Psoas muscle (tissue), 7 donors: ENCODE measurements around the gene MTCL3.

Experiments
- ATAC-seq, 4 donors: fragments of 200-7000 bp; cut with Tn5 transposase; one replicate each; pipeline ENCODE4 v1.9.1; 2020; ENCODE audit warnings: moderate library complexity in 3 of 4, mild to moderate bottlenecking in 2 of 4
- DNase-seq, 2 donors: peaks; one replicate each; pipeline ENCODE4 v3.0.0-alpha.2; 2020
- H3K27ac ChIP-seq: fragments of 200-600 bp; one replicate; pipeline ENCODE4 v1.8.0; 2022
- H3K27me3 ChIP-seq, 3 donors: fragments of 200-600 bp in 1 of 3; one replicate each; pipeline versions ENCODE4 v1.6.1 to v1.8.0; 2013 to 2022; ENCODE audit warnings: low read length in 2 of 3, mild to moderate bottlenecking in 2 of 3, moderate library complexity in 1 of 3; ENCODE audit not compliant: insufficient read depth in 3 of 3
- H3K36me3 ChIP-seq, 2 donors: fragments of 200-600 bp in 1 of 2; one replicate each; pipeline versions ENCODE4 v1.6.1 to v1.8.0; 2013 to 2022; ENCODE audit warnings: low read depth in 1 of 2, mild to moderate bottlenecking in 1 of 2, moderate library complexity in 1 of 2; ENCODE audit not compliant: insufficient read depth in 1 of 2
- H3K4me1 ChIP-seq: fragments of 200-600 bp; one replicate; pipeline ENCODE4 v1.8.0; 2022
- H3K4me3 ChIP-seq: fragments of 200-600 bp; one replicate; pipeline ENCODE4 v1.8.0; 2022; ENCODE audit warnings: mild to moderate bottlenecking
- H3K9me3 ChIP-seq: fragments of 200-600 bp; one replicate; pipeline ENCODE4 v1.8.0; 2022
- WGBS, 3 donors: extraction: QIAGEN DNeasy Blood & Tissue Kit; methylation state at CpG; one replicate each; pipeline versions ENCODE4 v1.1.6 to v1.1.7; 2013; 5-methylcytosine and 5-hydroxymethylcytosine counted together
- intact Hi-C, 2 donors: fragments of 100-400 bp; cut with DNase I; formaldehyde crosslinking; loops; one replicate each; pipeline versions ENCODE4 v1.11.0 to v1.14.2; 2022
- TF ChIP-seq, protein P1 (sequence below): fragments of 200-600 bp; IDR thresholded peaks from one replicate; pipeline ENCODE4 v1.8.0; 2022; ENCODE audit warnings: antibody characterized with exemption
- donor health status: healthy with polysubstance abuse.
- donor health status: DM: no; HTN: no; CAD: no; lungs with moderate emphysema.
- donor health status: Bipolar disorder and iron deficiency.
- donor health status: healthy.
- donor health status: DM: yes; HTN: yes; CAD: no.
- donor health status: DM: no; HTN: no; CAD: no.
- donor health status: DM: yes; HTN: yes; CAD: no.

The MTCL3 gene

DNA sequence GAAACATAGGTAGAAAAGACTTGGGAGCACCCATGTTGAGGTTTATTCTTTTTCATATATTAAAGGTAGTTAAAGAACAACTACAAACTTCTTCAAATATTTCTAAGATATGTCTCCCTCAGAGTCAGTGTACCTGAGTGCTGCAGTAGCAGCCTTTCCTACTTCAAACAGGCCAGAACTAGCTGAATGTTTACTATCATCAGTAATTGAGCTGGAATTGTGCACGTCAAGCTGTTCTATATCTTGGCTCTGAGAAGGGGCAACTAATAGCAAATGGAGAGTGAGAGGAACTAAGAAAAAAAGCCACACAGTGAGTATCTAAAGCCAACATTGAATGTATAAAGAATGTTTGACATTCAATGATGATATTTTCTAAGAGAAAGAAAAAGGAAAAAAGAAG, 21.7 kb downstream of the MTCL3 start:
- Histone ChIP-seq H3K27ac (no peak overlapping the region), H3K36me3 (no peaks in the 10 kb centered on the region), H3K9me3 (no peaks in the 10 kb centered on the region), H3K4me1 (no peaks in the 10 kb centered on the region), H3K4me3 (no peak overlapping the region), H3K27me3 (no peaks in the 10 kb centered on the region)
- TF ChIP-seq, protein P1, sequence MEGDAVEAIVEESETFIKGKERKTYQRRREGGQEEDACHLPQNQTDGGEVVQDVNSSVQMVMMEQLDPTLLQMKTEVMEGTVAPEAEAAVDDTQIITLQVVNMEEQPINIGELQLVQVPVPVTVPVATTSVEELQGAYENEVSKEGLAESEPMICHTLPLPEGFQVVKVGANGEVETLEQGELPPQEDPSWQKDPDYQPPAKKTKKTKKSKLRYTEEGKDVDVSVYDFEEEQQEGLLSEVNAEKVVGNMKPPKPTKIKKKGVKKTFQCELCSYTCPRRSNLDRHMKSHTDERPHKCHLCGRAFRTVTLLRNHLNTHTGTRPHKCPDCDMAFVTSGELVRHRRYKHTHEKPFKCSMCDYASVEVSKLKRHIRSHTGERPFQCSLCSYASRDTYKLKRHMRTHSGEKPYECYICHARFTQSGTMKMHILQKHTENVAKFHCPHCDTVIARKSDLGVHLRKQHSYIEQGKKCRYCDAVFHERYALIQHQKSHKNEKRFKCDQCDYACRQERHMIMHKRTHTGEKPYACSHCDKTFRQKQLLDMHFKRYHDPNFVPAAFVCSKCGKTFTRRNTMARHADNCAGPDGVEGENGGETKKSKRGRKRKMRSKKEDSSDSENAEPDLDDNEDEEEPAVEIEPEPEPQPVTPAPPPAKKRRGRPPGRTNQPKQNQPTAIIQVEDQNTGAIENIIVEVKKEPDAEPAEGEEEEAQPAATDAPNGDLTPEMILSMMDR: no peak
- 74 to 83% (median 82%) methylated on average over 1 of the region's 1 CpG for WGBS, 3 donors
- ATAC-seq (no peak), DNase-seq (no peak)
- intact Hi-C loops: no loop called here

- no peak overlapping the region for H3K27ac ChIP-seq
- no peak for DNase-seq
- no peaks in the 10 kb centered on the region for H3K4me1 ChIP-seq
- H3K36me3 ChIP-seq: no peaks in the 10 kb centered on the region
- WGBS, 3 donors: 89 to 93% (median 89%) methylated on average over 1 of the region's 1 CpG
- H3K4me3 ChIP-seq: no peak overlapping the region
- no peak for ATAC-seq
- H3K9me3 ChIP-seq: no peaks in the 10 kb centered on the region
- TF ChIP-seq, protein P1: no peak
- H3K27me3 ChIP-seq: no peaks in the 10 kb centered on the region
- intact Hi-C loops: no loop called here
Measured at GRCh38 chr6:127496471-127496870, 22.7 kb downstream of the MTCL3 start.

DNA sequence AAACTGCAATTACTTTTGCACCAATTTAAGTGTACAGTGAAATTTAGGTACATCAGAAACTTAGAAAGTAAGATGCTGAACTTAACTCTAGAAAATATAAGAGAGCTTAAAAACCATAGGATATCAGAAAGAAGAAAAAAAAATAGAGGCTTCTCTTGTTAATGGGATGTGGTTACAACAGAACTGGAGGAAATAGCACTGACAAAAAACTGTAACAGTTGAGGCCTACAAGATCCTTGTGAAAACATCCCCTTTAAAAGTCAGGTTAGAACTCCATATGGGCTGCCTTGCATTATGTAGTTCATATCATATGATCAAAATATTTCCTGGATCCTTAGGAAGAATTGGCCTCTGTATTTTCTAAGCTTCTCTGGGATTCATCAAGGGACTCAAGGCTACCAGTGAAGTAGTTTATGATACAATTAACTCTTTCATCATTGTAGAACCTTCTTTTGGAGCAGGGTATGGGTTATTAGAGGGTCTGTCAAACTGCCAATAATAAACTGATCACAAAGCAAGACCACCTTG, 24.8 kb downstream of the MTCL3 start:
- Histone ChIP-seq H3K27ac (no peak overlapping the region), H3K9me3 (no peaks in the 10 kb centered on the region), H3K27me3 (no peaks in the 10 kb centered on the region), H3K36me3 (no peaks in the 10 kb centered on the region), H3K4me1 (no peaks in the 10 kb centered on the region), H3K4me3 (no peak overlapping the region)
- intact Hi-C loops: no loop called here
- TF ChIP-seq, protein P1: no peak
- ATAC-seq (no peak), DNase-seq (no peak)

DNA sequence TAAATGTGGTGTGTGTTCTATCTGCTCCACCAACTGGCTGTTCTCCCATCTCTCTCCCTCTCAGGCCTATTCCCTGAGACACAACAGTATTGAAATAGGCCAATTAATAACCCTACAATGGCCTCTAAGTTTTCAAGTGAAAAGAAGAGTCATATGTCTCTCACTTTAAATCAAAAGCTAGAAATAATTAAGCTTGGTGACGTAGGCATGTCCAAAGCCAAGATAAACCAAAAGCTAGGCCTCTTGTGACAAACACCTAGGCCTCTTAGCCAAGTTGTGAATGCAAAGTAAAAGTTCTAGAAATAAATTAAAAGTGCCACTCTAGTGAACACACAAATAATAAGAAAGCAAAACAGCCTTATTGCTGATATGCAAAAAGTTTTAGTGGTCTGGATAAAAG, 29.9 kb downstream of the MTCL3 start:
- ATAC-seq: no peak
- no peaks in the 10 kb centered on the region for H3K4me1 ChIP-seq
- TF ChIP-seq, protein P1: no peak
- H3K9me3 ChIP-seq: no peaks in the 10 kb centered on the region
- no peak for DNase-seq
- H3K27ac ChIP-seq: no peak overlapping the region
- no peaks in the 10 kb centered on the region for H3K27me3 ChIP-seq
- no peaks in the 10 kb centered on the region for H3K36me3 ChIP-seq
- H3K4me3 ChIP-seq: no peak overlapping the region
- WGBS, 3 donors: 89 to 94% (median 91%) methylated on average over 1 of the region's 1 CpG
- intact Hi-C loops: no loop called here

DNA sequence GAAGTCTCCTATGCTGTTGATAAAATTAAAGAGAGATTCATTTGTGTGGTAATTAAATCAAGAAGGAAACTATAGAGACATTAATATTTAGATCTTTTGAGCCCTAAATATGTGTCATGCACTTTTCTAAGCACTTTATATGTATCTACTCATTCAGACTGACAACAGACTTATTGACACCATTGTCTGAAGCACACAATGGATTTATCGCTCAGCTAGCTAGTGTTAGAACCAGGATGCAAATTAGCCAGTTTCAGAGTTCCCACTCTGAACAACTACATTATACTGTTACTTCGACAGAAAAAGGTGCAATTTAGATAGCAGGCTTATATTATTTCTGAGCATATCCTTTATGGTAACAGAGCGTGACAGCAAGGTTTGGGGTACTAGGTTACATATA, 32.2 kb downstream of the MTCL3 start:
- H3K36me3 ChIP-seq: no peaks in the 10 kb centered on the region
- WGBS, 3 donors: 90 to 92% (median 90%) methylated on average over 3 of the region's 3 CpGs
- H3K27ac ChIP-seq: no peak overlapping the region
- H3K9me3 ChIP-seq: no peaks in the 10 kb centered on the region
- ATAC-seq (no peak), DNase-seq (no peak)
- TF ChIP-seq, protein P1: no peak
- intact Hi-C loops: no loop called here
- peaks cover 10% of the 10 kb centered on the region for H3K4me1 ChIP-seq
- H3K4me3 ChIP-seq: no peak overlapping the region
- H3K27me3 ChIP-seq: no peaks in the 10 kb centered on the region
